Right lobe of liver (tissue), 4 donors: ENCODE measurements around the gene FAM50A.

ENCODE experiments used
- POLR2A ChIP-seq: fragments of 450-650 bp; IDR thresholded peaks from one replicate; pipeline ENCODE4 v1.6.1; 2017; ENCODE audit warnings: antibody characterized with exemption, mild to moderate bottlenecking
- TF ChIP-seq, protein P1 (sequence below), 4 donors: fragments of 200-600 bp in 3 of 4; fragments of 450-650 bp in 1 of 4; IDR thresholded peaks; one replicate each; pipeline versions ENCODE4 v1.5.1 to v1.8.0; 2016 to 2022; ENCODE audit warnings: antibody characterized with exemption in 4 of 4, mild to moderate bottlenecking in 2 of 4
- donor health status: DM: no; HTN: no; CAD: no.
- donor health status: DM: no; HTN: no; CAD: no.
- donor health status: DM: no; HTN: yes; CAD: no.

DNA sequence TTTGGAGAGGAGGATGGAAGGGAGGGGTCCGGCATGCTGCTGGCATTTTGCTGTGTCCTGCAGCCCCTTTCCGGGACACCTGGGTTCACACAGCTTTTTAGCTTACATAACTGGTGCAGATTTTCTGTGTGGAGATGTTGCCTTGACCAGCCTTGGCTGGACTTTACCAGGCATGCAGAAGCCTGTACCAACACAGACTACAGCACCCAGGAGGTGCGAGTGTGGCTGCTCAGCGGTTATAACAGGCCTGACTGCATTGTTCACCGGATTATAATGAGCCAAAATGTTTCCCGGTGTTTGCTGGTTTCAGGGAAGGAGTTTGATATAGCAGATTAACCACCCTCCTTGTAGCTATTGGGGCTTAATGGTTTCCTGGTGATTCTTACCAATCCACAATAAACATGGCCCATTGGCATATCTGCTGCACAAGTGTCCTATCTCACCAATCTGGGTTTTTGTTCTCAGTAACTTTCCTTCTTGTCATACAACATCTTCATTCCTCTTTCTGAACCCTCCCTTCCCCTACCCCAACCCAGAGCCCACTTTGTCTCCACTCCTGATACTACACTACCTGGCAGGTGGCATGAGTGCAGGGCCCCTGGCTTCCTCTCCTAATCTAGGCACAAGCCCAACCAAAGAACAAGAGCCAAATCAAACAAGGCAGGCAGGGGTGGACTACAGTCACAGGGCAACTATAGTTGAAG, 41.9 kb upstream of the FAM50A start:
- TF ChIP-seq, protein P1, sequence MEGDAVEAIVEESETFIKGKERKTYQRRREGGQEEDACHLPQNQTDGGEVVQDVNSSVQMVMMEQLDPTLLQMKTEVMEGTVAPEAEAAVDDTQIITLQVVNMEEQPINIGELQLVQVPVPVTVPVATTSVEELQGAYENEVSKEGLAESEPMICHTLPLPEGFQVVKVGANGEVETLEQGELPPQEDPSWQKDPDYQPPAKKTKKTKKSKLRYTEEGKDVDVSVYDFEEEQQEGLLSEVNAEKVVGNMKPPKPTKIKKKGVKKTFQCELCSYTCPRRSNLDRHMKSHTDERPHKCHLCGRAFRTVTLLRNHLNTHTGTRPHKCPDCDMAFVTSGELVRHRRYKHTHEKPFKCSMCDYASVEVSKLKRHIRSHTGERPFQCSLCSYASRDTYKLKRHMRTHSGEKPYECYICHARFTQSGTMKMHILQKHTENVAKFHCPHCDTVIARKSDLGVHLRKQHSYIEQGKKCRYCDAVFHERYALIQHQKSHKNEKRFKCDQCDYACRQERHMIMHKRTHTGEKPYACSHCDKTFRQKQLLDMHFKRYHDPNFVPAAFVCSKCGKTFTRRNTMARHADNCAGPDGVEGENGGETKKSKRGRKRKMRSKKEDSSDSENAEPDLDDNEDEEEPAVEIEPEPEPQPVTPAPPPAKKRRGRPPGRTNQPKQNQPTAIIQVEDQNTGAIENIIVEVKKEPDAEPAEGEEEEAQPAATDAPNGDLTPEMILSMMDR (IDR thresholded peaks at IDR 0.05): no peak
- TF ChIP-seq POLR2A: no peak
